ENCODE data around the gene TPRN. TPM values are rescaled to one million over a fixed set of nuclear protein-coding genes. Genes with fewer than 3 reads are reported as not detected.
A peak's percentile ranks its signal among the peaks of the same experiment; 100 is the strongest.

Gene TPRN
- total and polyA plus RNA-seq, 2 donors (not counting 3 experiments of a cell fraction or from before 2014, with no cell fraction given) = 4.3 to 12.4 TPM

DNA sequence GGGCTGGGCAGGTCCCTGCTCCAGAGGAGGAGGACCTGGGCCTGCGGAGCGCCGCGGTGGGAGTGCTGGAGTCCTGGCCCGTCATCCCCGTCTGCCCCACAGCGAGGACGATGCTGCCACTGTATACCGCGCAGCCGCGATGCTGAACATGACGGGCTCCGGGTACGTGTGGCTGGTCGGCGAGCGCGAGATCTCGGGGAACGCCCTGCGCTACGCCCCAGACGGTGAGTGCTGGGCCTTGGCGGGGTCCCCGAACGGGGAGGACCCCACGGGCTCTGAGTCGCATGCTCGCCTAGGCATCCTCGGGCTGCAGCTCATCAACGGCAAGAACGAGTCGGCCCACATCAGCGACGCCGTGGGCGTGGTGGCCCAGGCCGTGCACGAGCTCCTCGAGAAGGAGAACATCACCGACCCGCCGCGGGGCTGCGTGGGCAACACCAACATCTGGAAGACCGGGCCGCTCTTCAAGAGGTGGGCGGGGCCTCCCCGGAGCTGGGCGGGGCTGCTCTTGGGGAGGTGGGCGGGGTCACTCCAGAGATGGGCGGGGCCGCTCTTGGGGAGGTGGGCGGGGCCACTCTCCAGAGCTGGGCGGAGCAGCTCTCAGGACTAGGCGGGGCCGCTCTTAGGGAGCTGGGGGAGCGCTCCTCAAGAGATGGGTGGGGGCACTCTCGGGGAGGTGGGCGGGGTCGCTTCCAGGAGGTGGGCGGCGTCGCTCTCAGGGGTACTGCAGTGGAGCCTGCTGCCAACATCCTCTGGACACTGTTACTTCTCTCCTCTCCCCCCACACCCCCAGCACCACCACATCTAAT, 43.8 kb downstream of the TPRN start:
- CTCF ChIA-PET = interaction anchor here (0.7 to 2.1 kb wide), 6 partner anchors 10 to 78 kb away, joined by 3 to 5 read pairs (median 3); partner anchors contain the start of genes ANAPC2, RNF224 and SSNA1
- Histone ChIP-seq H3K4me3 (replicated peaks in 1 of 3; ENCODE audit: insufficient read depth in 1 of 3, low read depth in 1 of 3, low read length in 3 of 3) (no peak overlapping the region), H2AFZ (ENCODE audit: low read depth, low read length) (peak overlapping the region; percentile 44), H3K79me2 (ENCODE audit: control insufficient read depth, insufficient read depth, low read length) (no peaks in the 10 kb centered on the region), H3K9ac (replicated peaks; ENCODE audit: extremely low read depth, insufficient read depth, low read length) (no peak overlapping the region), H4K20me1 (replicated peaks; ENCODE audit: control insufficient read depth, extremely low read depth, insufficient read depth, low read length) (no peaks in the 10 kb centered on the region), H3K4me2 (ENCODE audit: insufficient read depth, low read length) (no peak overlapping the region), H3K27ac (ENCODE audit: insufficient read depth, low read depth, low read length) (no peak overlapping the region), H3K9me3 (replicated peaks; ENCODE audit: control insufficient read depth, insufficient read depth, low read length) (no peaks in the 10 kb centered on the region), H3K9me1 (replicated peaks; ENCODE audit: control insufficient read depth, extremely low read depth, insufficient read depth, low read length) (no peaks in the 10 kb centered on the region), H3K4me1 (ENCODE audit: control insufficient read depth, extremely low read depth, insufficient read depth, low read length) (no peaks in the 10 kb centered on the region), H3K36me3 (ENCODE audit: control insufficient read depth in 2 of 2, extremely low read depth in 1 of 2, insufficient read depth in 2 of 2, low read length in 2 of 2) (no peaks in the 10 kb centered on the region), H3K27me3 (ENCODE audit: control insufficient read depth in 2 of 2, insufficient read depth in 2 of 2, low read length in 2 of 2) (peaks cover 2 to 14% of the 10 kb centered on the region in 2 experiments)
- TF ChIP-seq FOS (IDR thresholded peaks at IDR 0.05; ENCODE audit: borderline replicate concordance, insufficient read depth, low read length) = no peak
- peak; percentile 59 for TF ChIP-seq EZH2 (IDR thresholded peaks at IDR 0.05; ENCODE audit: borderline replicate concordance, low read depth, low read length, severe bottlenecking)
- no peak for TF ChIP-seq POLR2A (IDR thresholded peaks at IDR 0.05; ENCODE audit: low read depth, low read length)
- FAIRE-seq (no peak), DNase-seq (ENCODE audit: low read depth, low spot score) (peak; percentile 21)
- intact Hi-C loops (cut with micrococcal nuclease) (no loop called here), dilution Hi-C loops (cut with MboI; ENCODE audit: extremely low pct_ligation_motif_present, low sequenced_read_pairs) (no loop called here)
- POLR2A ChIA-PET = interaction anchor here (0.6 to 1.3 kb wide), 3 partner anchors 84 to 146 kb away, joined by 4 to 6 read pairs (median 5); partner anchors contain the start of genes NRARP and TUBB4B
- no TSS peak for BruUV-seq (replicated peaks)

- Histone ChIP-seq H3K9me1 (replicated peaks; ENCODE audit: control insufficient read depth, extremely low read depth, insufficient read depth, low read length) (no peaks in the 10 kb centered on the region), H4K20me1 (replicated peaks; ENCODE audit: control insufficient read depth, extremely low read depth, insufficient read depth, low read length) (no peaks in the 10 kb centered on the region), H3K4me1 (ENCODE audit: control insufficient read depth, extremely low read depth, insufficient read depth, low read length) (no peaks in the 10 kb centered on the region), H2AFZ (ENCODE audit: low read depth, low read length) (no peak overlapping the region), H3K36me3 (ENCODE audit: control insufficient read depth in 2 of 2, extremely low read depth in 1 of 2, insufficient read depth in 2 of 2, low read length in 2 of 2) (no peaks in the 10 kb centered on the region), H3K4me2 (ENCODE audit: insufficient read depth, low read length) (no peak overlapping the region), H3K4me3 (replicated peaks in 1 of 3; ENCODE audit: insufficient read depth in 1 of 3, low read depth in 1 of 3, low read length in 3 of 3) (no peak overlapping the region), H3K9ac (replicated peaks; ENCODE audit: extremely low read depth, insufficient read depth, low read length) (no peak overlapping the region), H3K27ac (ENCODE audit: insufficient read depth, low read depth, low read length) (no peak overlapping the region), H3K9me3 (replicated peaks; ENCODE audit: control insufficient read depth, insufficient read depth, low read length) (no peaks in the 10 kb centered on the region), H3K79me2 (ENCODE audit: control insufficient read depth, insufficient read depth, low read length) (no peaks in the 10 kb centered on the region), H3K27me3 (ENCODE audit: control insufficient read depth in 2 of 2, insufficient read depth in 2 of 2, low read length in 2 of 2) (peaks cover 0 to 3% of the 10 kb centered on the region in 2 experiments)
- no peak for FAIRE-seq
- no TSS peak for BruUV-seq (replicated peaks)
- TF ChIP-seq FOS (IDR thresholded peaks at IDR 0.05; ENCODE audit: borderline replicate concordance, insufficient read depth, low read length) (no peak), POLR2A (IDR thresholded peaks at IDR 0.05; ENCODE audit: low read depth, low read length) (no peak), JUN (IDR thresholded peaks at IDR 0.05; ENCODE audit: borderline replicate concordance, insufficient read depth, insufficient read length, low read depth) (no peak), EZH2 (IDR thresholded peaks at IDR 0.05; ENCODE audit: borderline replicate concordance, low read depth, low read length, severe bottlenecking) (no peak), CTCF (IDR thresholded peaks at IDR 0.05; ENCODE audit: extremely low read depth in 1 of 2, insufficient read depth in 1 of 2, low read depth in 1 of 2, low read length in 2 of 2) (no peak), MYC (IDR thresholded peaks at IDR 0.05; ENCODE audit: low read depth, low read length) (no peak), MAX (IDR thresholded peaks at IDR 0.05; ENCODE audit: insufficient read depth, insufficient read length) (no peak), POLR2AphosphoS5 (IDR thresholded peaks at IDR 0.05; ENCODE audit: insufficient read depth, low read depth, low read length) (no peak), GATA2 (IDR thresholded peaks at IDR 0.05; ENCODE audit: insufficient read depth, insufficient read length, low read depth, low read length) (no peak)
- CTCF ChIA-PET = no interaction called here
- dilution Hi-C loops (cut with MboI; ENCODE audit: extremely low pct_ligation_motif_present, low sequenced_read_pairs) = no loop called here
- DNase-seq (ENCODE audit: low read depth, low spot score) = no peak
- intact Hi-C loops (cut with micrococcal nuclease) = no loop called here
- POLR2A ChIA-PET = no interaction called here
Measured at GRCh38 chr9:137152844-137153405, 47.6 kb downstream of the TPRN start.
